ENCODE data around the gene PIEZO2.

DNA sequence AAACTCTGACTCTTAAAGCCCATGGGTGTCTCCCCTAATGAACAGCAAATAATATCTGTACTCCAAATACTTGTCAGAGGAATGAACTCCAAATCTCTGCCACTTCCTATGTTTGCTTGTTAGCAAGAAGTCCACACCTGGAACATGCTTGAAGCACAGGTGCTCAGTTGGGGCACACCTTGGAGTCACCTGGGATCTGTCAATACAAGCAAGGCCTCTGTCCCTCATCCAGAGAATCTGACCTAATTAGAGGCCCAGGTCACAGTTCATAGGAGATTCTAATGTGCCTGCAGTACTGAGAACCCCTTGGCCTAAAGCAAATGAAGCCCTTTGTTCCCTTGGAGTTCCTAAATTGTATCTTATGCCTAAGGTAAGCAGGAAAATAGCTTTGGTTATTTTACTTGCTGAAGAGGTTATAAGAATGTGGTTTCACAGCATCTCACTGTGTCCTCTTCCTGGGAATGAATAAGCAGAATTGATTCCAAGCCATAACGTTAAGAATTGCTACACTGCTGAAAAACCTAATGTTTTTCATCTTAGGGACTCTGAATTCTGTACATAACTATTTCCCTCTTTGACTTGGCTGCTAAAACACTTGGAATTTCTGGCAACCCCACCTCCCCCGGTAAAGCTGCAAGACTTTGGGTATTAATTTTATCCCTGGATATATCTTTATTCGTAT lies 113.4 kb downstream of the PIEZO2 start:
- TF ChIP-seq, protein P1, sequence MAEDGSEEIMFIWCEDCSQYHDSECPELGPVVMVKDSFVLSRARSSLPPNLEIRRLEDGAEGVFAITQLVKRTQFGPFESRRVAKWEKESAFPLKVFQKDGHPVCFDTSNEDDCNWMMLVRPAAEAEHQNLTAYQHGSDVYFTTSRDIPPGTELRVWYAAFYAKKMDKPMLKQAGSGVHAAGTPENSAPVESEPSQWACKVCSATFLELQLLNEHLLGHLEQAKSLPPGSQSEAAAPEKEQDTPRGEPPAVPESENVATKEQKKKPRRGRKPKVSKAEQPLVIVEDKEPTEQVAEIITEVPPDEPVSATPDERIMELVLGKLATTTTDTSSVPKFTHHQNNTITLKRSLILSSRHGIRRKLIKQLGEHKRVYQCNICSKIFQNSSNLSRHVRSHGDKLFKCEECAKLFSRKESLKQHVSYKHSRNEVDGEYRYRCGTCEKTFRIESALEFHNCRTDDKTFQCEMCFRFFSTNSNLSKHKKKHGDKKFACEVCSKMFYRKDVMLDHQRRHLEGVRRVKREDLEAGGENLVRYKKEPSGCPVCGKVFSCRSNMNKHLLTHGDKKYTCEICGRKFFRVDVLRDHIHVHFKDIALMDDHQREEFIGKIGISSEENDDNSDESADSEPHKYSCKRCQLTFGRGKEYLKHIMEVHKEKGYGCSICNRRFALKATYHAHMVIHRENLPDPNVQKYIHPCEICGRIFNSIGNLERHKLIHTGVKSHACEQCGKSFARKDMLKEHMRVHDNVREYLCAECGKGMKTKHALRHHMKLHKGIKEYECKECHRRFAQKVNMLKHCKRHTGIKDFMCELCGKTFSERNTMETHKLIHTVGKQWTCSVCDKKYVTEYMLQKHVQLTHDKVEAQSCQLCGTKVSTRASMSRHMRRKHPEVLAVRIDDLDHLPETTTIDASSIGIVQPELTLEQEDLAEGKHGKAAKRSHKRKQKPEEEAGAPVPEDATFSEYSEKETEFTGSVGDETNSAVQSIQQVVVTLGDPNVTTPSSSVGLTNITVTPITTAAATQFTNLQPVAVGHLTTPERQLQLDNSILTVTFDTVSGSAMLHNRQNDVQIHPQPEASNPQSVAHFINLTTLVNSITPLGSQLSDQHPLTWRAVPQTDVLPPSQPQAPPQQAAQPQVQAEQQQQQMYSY (CRISPR knock-in tag; IDR thresholded peaks at IDR 0.05), result no peak
- TF ChIP-seq JUN (CRISPR knock-in tag; IDR thresholded peaks at IDR 0.05), result no peak
- TF ChIP-seq, protein P2, sequence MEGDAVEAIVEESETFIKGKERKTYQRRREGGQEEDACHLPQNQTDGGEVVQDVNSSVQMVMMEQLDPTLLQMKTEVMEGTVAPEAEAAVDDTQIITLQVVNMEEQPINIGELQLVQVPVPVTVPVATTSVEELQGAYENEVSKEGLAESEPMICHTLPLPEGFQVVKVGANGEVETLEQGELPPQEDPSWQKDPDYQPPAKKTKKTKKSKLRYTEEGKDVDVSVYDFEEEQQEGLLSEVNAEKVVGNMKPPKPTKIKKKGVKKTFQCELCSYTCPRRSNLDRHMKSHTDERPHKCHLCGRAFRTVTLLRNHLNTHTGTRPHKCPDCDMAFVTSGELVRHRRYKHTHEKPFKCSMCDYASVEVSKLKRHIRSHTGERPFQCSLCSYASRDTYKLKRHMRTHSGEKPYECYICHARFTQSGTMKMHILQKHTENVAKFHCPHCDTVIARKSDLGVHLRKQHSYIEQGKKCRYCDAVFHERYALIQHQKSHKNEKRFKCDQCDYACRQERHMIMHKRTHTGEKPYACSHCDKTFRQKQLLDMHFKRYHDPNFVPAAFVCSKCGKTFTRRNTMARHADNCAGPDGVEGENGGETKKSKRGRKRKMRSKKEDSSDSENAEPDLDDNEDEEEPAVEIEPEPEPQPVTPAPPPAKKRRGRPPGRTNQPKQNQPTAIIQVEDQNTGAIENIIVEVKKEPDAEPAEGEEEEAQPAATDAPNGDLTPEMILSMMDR (IDR thresholded peaks at IDR 0.05), result no peak
- TF ChIP-seq ELF4 (CRISPR knock-in tag; IDR thresholded peaks at IDR 0.05; ENCODE audit: low read depth), result no peak
- no peak for TF ChIP-seq SMAD3 (CRISPR knock-in tag; IDR thresholded peaks at IDR 0.05; ENCODE audit: borderline replicate concordance)
- TF ChIP-seq, protein P3, sequence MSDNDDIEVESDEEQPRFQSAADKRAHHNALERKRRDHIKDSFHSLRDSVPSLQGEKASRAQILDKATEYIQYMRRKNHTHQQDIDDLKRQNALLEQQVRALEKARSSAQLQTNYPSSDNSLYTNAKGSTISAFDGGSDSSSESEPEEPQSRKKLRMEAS (CRISPR knock-in tag; IDR thresholded peaks at IDR 0.05), result no peak
- no peak for TF ChIP-seq NFYB (CRISPR knock-in tag; conservative IDR thresholded peaks at IDR 0.05; ENCODE audit: low read depth)
- TF ChIP-seq, protein P4, sequence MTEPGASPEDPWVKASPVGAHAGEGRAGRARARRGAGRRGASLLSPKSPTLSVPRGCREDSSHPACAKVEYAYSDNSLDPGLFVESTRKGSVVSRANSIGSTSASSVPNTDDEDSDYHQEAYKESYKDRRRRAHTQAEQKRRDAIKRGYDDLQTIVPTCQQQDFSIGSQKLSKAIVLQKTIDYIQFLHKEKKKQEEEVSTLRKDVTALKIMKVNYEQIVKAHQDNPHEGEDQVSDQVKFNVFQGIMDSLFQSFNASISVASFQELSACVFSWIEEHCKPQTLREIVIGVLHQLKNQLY (CRISPR knock-in tag; IDR thresholded peaks at IDR 0.05), result no peak
- TF ChIP-seq, protein P5, sequence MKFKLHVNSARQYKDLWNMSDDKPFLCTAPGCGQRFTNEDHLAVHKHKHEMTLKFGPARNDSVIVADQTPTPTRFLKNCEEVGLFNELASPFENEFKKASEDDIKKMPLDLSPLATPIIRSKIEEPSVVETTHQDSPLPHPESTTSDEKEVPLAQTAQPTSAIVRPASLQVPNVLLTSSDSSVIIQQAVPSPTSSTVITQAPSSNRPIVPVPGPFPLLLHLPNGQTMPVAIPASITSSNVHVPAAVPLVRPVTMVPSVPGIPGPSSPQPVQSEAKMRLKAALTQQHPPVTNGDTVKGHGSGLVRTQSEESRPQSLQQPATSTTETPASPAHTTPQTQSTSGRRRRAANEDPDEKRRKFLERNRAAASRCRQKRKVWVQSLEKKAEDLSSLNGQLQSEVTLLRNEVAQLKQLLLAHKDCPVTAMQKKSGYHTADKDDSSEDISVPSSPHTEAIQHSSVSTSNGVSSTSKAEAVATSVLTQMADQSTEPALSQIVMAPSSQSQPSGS (CRISPR knock-in tag; IDR thresholded peaks at IDR 0.05; ENCODE audit: borderline replicate concordance, low read depth), result no peak
- TF ChIP-seq, protein P6, sequence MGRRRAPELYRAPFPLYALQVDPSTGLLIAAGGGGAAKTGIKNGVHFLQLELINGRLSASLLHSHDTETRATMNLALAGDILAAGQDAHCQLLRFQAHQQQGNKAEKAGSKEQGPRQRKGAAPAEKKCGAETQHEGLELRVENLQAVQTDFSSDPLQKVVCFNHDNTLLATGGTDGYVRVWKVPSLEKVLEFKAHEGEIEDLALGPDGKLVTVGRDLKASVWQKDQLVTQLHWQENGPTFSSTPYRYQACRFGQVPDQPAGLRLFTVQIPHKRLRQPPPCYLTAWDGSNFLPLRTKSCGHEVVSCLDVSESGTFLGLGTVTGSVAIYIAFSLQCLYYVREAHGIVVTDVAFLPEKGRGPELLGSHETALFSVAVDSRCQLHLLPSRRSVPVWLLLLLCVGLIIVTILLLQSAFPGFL (CRISPR knock-in tag; IDR thresholded peaks at IDR 0.05; ENCODE audit: borderline replicate concordance), result no peak
- TF ChIP-seq ZNF121 (CRISPR knock-in tag; IDR thresholded peaks at IDR 0.05), result no peak
- TF ChIP-seq, protein P7, sequence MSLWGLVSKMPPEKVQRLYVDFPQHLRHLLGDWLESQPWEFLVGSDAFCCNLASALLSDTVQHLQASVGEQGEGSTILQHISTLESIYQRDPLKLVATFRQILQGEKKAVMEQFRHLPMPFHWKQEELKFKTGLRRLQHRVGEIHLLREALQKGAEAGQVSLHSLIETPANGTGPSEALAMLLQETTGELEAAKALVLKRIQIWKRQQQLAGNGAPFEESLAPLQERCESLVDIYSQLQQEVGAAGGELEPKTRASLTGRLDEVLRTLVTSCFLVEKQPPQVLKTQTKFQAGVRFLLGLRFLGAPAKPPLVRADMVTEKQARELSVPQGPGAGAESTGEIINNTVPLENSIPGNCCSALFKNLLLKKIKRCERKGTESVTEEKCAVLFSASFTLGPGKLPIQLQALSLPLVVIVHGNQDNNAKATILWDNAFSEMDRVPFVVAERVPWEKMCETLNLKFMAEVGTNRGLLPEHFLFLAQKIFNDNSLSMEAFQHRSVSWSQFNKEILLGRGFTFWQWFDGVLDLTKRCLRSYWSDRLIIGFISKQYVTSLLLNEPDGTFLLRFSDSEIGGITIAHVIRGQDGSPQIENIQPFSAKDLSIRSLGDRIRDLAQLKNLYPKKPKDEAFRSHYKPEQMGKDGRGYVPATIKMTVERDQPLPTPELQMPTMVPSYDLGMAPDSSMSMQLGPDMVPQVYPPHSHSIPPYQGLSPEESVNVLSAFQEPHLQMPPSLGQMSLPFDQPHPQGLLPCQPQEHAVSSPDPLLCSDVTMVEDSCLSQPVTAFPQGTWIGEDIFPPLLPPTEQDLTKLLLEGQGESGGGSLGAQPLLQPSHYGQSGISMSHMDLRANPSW (CRISPR knock-in tag; conservative IDR thresholded peaks at IDR 0.05; ENCODE audit: low read depth), result no peak
- no peak for TF ChIP-seq ZNF219 (CRISPR knock-in tag; IDR thresholded peaks at IDR 0.05; ENCODE audit: borderline replicate concordance)
- TF ChIP-seq CREB1 (CRISPR knock-in tag; IDR thresholded peaks at IDR 0.05), result no peak
